Kasumi-1 (cell line): ENCODE measurements around the gene KLC4.
"Not testable (repeated sequence)": the region's sequence is repeated elsewhere in the genome, so short reads cannot be mapped to it uniquely, and the experiment has no call there.

ENCODE experiments used
- DNase-seq, 2 experiments: peaks; one replicate each; lab custom pipeline; 2025; lab: John Stamatoyannopoulos, UW

KLC4 gene

DNA sequence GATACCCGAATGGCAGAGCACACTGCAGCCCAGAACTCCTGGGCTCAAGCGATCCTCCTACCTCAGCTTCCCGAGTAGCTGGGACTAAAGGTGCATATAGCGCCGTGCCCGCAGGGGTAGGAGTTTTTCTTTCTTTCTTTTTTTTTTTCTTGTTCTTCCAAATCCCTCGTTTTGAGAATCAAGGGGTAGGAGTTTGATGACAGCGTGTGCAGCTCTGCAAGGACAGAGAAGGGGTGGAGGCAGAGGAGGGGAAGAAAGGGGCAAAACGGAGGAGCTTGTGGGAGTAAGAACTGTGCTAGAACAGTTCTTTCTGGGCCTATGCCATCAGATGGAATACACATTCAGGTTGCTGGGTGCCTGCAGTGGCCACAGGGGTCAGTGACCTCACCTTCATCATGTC, 22.7 kb upstream of the KLC4 start:
- no peak for DNase-seq

DNA sequence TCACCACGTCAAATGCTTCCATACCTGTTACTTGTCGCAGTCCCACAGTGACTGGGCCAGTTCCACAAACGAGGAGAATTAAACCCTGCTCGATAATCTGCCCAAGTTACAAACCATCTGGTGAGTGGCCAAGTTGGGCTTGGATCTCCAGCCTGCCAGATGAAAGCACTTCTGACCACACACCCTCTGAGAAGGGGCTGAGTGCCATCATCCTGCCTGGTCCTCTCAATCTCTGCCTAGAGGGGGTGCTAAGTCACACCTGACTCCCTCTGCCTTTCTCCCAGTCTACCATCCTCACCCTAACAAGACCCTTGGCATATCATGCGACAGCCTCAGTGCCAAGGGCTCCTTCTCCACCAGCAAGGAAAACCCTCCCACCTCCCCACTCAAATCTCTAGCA, 22.2 kb upstream of the KLC4 start:
- DNase-seq = no peak

DNA sequence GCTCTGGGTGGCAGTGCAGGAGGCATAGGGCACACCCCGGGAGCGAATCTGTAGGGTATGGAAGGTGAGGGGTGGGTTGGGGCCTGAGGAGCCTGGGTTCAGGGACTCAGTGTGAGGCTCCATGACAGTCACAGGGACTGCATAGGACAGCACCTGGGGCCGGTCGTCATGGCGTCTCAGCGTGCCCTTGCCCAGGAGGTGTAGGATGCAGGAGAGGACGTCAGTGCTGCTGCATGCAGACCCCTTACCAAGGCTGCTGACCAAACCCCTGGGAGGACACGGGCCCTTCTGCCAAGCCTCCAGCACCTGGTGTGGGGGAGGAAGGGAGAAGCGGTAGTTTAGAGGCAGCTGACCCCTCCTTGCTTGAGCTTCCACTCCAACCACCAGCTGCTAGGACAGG, 21.7 kb upstream of the KLC4 start:
- no peak for DNase-seq

DNA sequence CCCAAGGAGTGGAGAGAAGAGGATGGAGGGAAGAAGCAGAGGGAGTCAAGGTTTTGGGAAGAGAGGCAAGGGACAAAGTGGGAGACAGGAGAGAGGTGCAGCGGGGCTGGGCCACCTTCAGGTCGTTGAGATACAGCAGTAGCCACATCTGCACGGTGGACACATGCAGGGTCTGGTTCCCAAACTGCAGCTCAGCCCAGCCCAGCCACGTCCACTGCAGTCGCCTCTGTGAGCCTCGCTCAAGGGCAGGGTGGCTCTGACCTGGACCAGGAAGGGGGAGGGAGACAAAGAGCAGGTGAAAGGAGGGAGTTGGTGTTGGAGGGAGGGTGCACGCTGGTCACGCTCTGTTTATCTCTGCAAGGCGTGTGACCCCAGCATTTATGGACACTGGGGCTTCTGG, 20.7 kb upstream of the KLC4 start:
- DNase-seq = no peak

DNA sequence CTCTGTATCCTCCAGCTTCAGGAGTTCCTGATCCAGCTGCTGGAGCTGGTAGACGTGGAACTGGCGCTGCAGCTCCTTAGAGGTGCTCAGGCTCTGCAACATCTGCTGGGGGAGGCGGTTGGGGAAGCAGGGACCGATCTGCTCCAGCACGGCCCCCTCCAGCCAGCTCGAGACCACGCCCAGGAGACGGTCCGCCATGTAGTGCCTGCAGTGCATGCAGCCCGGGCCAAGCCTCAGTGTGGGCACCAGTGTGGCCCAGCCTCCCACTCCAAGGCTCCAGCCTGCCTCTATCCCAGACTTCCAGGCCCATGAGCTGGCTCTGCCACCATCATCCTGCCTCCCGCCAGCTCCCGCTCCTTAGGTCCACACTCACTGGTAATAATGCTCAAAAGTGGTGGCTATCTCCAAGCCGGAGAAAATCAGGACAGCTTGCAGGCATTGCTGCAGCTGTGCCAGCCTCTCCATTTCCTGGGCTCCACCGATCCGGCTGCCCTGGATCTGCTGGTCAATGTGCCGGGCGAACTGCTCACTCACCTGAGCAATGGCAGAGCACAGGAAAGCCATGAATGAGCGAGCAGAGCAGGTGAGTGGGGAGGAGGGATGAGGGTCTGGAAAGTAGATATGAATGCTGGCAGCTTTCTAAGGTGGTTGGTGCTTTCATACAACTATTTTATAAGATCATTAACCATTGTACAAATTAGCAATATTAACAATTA, 18.7 kb upstream of the KLC4 start:
- DNase-seq = no peak

DNA sequence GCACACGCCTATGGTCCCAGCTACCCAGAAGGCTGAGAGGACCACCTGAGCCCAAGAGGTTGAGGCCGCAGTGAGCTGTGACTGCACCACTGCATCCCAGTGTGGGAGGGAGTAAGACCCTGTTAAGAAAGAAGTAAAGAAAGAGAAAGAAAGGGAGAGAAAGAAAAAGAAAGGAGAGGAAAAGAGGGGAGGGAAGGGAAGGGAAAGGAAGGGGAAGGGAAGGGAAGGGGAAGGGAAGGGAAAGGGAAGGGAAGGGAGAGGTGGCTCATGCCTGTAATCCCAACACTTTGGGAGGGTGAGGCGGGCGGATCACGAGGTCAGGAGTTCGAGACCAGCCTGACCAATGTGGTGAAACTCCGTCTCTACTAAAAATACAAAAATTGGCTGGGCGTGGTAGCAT, 18.0 kb upstream of the KLC4 start:
- not testable (repeated sequence) for DNase-seq

DNA sequence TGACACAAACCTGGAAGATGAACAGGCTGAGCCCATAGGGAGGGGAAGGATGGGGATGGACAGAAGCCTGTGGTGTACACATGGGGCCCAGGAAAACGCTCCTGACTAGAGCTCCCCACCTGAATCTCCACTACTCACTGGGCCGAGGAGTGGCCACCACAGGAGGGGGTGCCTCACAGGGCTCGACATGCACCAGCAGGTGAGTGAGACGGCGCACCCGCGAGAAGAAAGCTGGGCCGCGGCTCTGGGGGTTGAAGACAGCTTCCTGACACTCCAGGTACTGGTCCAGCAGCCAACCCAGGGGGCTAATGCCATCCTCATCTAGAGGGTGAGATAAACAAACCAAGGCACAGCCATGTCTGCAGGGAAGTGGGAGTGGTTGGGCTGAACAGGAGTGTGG, 16.1 kb upstream of the KLC4 start:
- DNase-seq = no peak

DNA sequence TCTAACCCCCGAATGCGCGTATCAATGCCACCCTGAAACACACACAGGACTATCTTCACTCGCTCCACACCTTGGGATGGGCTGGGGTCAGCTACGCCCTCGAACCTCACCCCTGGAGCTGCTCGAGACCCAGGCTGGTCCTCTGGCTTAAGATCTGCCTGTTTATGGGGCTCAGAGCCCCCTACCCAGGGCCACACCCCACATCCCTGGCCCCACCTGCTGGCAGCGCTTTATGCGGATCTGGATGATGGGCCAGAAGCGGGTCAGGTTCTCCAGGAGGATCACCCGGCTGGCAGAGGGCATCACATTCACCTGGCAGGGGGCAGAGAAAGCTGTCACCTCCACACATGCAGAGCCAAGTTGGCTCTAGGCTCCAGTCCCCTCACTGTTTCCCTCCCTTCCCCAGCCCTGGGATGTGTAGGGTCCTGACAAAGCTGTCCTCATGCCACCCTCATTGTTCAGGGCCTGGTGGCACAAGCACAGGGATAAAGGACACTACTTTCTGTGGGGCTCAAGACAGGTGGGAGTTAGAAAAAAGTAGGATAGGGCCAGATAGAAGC, 14.0 kb upstream of the KLC4 start:
- no peak for DNase-seq

DNA sequence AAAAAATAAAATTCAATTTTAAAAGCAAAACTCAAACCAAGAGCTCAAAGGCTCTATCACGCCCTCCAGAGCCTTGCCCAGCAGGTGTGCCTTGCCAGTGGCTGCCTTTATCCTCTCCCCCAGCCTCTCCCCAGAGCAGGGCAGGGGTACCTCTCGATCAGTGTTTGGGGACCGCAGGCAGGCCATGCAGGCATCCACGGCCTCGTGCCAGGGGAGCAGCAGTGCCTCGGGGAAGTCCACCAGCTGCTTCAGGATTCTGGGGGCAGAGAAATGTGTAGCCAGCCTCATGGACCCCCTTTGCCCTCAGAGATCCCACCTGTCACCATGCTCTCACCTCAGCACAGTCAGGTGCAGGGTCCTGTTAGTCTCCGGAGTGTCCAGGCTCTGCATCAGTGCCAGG, 11.4 kb upstream of the KLC4 start:
- no peak for DNase-seq

DNA sequence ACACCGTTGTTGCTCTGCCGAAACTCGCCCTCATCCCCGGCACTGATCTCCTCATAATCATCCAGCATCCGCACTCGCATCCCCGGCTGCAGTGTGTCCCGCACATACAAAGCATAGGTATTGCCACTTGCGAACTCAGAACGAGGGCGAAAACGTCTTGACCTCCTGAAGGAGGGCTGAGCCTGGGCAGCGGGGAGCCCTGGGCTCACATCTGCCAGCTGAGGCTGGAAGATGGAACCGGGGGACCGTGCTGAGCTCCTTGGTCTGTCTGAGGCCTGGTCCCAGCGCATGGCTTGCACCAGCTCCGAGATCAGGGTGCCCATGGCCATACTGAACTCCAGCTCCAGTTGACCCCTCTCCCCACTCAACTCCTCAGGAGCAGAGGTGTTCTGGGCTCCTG, 8.4 kb upstream of the KLC4 start:
- DNase-seq = no peak

DNA sequence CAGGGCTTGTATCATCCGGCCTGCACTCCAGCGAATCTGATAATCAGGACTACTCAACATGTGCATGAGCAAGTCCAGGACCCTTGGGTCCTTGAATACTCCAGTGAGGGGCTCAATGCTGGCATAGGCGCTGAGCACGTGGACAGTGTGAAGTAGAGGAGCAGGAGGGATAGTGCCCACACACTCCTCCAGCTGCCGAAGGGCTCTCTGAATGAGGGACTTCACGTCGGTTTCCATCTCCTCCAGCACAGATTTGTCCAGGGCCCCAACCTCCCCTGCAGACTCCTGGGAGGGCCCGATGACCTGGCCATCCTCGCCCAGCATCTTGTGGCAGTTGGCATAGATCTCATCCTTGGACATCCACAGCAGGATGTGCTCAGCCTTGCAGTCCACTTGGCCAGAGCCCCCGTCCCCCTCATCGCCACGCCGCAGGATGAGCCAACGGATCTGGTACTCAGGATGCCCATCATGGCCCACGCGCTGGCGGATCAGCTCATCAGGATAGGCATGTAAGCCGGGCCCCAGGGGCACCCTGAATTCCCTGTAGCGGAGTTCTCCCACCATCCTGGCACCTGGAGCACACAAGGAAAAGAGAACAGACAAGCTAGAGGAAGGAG, 7.1 kb upstream of the KLC4 start:
- no peak for DNase-seq

DNA sequence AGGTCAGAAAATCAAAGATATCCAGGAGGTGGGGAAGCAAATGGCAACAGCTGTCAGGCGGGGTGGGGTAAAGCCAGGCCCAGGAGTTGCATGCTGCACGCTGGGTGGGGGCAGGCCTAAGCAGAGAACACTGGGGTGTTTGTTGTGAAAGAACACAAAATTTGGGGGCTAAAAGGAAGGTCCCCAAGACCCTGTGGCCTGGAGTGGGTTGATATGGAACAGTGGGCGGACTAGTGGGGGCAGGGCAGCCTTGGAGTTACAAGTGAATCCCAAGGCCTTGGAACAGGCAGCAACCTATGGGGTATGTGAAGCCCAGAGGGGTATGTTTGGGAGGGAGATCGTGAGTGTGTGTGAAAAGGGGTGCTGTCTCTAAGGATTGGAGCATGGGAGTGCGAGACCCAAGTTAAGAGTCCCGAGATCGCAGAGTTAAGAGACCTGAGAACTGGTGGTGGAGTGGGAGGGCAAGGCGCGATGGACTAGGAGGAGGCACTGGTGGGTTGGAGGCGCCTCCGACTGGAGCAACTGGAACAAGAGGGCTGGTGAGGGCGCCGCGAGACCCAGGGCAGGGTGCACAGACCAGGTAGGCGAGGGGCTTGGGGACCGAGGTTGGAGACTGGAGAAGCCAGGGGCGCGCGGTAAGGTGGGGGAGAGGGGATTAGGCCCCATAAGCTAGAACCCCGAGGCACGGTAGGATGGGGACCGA, 6.4 kb upstream of the KLC4 start:
- peak; percentile 36 to 40 for DNase-seq

DNA sequence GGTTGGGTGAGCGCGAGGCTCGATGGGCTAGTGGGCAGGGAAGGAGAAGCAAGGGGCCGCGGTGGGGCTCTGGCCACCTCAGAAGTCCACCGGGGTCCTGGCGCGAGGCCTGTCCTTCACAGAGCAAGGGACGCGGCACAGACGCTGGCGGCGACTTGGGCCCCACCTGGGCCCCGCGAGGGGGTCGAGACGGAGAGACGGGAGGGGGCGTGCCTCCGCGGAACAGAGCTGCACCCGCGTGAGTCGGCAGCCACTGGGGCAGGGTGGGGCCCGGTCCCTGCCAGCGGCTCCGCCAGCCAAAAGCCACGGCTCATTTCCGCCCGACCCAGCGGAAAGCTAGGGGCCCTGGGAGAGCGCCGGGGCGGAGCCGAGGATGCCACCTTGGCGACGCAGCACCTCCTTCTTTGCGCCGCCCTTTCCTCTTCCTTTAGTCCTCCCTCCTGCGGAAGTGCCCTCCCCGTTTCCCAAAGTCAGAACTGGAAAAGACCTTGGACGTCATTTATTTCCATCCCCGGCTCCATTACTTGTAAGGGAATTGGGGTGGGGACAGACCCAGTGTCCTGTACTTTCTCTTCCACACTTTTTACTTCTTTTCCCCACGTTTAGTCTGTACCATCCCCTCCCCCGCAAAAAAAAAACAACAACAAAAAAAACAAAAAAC, 5.8 kb upstream of the KLC4 start, which contains the start of gene CUL7:
Gene CUL7, minus strand, starts transcription at position 307 of the 661 bp plus-strand sequence. CDS start 1,063 bp downstream, outside the sequence.
- peak; percentile 95 to 96 for DNase-seq

DNA sequence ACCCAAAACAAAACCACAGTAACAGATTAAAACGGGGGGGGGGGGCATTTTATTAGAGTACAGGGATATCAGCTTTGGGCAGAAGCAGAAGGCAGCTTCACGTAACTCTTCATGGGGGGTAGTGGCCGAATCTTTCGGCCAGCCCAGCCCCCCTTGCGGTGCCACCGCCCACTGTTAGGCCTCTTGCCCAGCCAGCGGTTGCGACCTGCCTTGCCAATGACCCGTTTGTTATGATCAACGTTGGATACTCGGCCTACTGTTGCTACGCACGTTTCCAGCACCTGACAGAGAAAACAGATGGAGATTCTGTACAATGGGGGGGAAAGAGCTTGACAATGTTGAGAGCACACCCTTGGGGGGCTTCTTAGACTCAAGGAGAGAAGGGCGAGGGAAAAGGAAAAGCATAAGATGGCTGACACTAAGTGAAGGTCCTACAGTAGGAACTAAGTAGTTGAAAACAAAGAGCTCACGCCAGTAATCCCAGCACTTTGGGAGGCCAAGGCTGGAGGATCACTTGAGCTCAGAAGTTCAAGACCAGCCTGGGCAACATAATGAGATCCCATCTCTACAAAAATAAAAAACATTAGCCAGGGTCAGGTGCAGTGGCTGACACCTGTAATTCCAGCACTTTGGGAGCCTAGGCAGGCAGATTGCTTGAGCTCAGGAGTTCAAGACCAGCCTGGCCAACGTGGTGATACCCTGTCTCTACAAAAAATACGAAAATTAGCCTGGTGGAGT, 5.1 kb upstream of the KLC4 start:
- no peak for DNase-seq

DNA sequence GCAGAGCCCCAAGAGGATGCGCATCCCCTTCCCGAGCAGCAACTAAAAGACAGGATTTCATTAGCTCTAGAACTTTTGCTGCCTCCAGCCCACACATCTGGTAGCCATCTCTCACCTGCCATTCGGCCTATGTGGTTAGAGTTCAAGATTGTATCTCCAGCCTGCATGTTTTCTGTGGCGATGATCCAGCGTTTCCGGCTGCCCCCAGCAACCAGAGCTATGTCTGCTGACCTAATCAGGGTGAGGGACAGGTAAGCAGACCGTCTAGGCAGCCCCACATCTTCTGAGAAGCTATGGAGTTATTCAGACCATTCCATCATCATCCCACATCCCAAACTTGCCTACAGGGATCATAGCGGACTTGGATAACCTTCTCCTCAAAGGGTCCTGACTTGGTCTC, 3.5 kb upstream of the KLC4 start:
- no peak for DNase-seq

DNA sequence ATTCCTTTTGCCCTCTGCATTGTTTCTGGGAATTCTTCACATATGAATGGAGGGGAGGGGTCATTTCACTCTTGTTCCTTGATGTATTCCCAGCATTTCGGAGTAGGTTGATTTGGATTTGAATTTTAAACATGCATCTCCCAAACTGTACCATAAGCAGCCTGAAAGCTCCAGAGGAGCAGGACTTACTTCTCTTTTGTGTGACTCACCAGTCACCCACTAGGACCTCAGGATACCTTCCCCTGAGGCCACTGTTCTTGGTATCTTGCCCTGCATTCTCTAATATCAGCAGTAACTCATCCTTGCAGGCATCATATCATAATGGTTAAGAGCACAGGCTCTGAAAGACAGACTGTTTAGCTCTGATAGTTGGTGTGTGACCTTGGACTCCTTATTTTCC, 900 bp upstream of the KLC4 start:
- no peak for DNase-seq

DNA sequence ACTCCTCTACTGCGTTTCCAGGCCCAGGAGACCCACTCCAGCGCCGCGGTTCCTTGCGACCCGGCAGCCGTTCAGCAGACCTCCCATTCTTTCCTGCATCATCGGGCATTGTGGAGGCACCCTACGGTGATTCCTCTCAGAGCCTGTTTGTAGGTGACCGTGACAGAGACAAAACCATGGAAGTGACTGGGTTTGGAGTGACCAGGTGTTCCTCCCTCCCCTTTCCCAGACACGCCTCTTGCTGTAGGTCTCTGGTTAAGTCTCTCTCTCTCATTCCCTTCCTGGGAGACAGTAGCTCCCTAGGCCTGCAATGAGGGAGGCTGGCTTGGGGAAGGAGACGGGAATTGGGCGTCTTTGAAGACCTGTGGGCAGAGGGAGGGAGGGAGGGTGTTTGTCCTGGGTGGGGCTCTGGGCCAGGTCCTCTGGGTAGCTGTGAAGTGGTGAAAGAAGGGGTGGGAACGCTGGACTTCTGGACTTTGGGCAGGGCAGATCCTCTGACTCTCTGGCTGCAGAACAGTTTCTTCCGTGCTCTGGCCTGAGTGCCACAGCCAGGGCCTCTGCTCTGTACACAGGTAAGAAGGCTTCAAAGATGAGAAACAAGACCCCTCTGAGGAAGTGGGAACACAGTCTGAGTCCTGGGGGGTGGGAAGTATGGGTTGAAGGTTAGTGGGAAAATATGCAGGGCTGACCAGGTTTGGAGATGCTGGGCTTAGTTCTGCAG, 763 bp downstream of the KLC4 start:
- no peak for DNase-seq

DNA sequence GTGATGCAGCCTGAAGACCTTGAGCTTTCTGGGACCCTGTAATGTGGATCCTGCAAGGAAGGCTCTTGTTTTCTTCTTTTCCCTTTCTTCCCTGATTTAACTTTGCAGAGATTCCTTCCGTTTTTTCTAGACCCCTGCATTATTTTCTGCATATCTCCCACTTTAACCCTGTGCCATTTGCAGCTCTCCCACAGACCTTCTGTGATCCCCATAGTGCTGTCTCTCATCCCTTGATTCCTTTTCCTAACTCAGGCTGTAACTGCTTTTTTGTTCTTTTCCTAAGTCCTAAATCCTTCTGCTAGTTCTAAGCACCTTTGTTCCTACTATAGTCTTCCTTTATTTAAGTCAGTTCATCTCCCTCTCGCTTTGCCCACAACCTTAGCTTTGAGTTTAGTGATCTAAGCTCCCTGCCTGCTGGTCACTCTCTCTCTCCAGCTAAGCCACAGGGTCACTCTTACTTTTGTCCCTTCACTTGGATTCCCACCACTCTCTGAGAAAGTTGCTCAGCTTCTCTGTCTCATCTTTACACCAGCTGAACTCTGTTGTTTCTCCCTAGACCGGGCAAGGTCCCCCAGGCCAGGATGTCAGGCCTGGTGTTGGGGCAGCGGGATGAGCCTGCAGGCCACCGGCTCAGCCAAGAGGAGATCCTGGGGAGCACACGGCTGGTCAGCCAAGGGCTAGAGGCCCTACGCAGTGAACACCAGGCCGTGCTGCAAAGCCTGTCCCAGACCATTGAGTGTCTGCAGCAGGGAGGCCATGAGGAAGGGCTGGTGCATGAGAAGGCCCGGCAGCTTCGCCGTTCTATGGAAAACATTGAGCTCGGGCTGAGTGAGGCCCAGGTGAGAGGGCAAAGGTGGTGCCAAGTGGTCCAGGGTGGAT, 1.6 kb downstream of the KLC4 start:
- DNase-seq = no peak

DNA sequence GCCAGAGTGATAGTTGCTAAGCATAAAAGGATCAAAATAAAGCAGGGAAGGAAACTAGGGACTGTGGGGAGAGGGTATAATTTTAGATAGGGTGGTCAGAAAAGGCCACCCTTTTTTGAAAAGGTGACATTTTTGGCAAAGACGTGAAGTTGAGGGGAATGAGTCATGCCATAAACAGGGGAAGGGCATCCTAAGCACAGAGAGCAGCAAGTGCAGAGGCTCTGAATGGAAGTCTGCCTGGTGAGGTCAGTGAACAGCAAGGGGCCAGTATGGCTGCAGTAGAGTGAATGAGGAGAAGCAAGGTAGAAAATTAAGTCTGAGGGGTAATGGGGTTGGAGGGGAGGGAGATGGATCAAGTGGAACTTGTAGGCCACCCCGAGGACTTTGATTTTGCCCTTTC, 2.4 kb downstream of the KLC4 start:
- DNase-seq = no peak

DNA sequence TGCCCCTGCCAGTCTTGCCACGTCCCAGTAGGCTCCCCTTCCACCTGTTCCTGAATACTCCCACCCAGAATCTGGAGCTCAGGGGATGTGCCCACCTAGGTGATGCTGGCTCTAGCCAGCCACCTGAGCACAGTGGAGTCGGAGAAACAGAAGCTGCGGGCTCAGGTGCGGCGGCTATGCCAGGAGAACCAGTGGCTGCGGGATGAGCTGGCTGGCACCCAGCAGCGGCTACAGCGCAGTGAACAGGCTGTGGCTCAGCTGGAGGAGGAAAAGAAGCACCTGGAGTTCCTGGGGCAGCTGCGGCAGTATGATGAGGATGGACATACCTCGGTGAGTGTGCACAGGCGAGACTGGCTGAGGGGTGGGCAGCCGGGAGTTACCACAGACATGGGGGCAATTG, 3.4 kb downstream of the KLC4 start:
- DNase-seq = no peak
